ENCODE data around the gene ADCK2. TPM values are rescaled to one million over a fixed set of nuclear protein-coding genes. Genes with fewer than 3 reads are reported as not detected.

ADCK2 gene
- polyA plus RNA-seq, 1 donor (not counting 4 experiments of a cell fraction or from before 2014, with no cell fraction given): 9.5 TPM

DNA sequence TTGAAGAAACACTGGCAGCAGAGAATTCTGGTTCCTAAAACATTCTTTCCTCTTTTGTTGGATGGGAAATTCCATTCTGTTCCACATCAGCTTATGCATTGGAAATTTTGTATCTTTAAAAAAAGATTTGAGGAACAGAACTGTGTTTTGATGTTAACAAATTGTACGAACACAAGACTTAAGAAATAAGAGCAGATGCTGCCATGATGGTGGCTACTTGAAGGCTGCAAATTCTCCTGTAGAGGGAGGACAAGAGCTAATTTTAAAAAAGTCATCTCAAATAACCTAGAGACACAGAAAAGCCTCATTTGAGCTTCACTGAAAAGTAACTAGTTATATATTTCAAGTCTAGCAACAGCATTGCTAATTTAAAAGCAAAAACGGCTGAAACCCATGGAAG is 53.5 kb downstream of the ADCK2 start:
- Histone ChIP-seq H3K4me1 (ENCODE audit: control insufficient read depth, extremely low read depth, insufficient read depth, low read length) (peaks cover 7% of the 10 kb centered on the region), H3K4me3 (ENCODE audit: control insufficient read depth in 2 of 3, extremely low read depth in 1 of 3, insufficient read depth in 2 of 3, low read depth in 1 of 3, low read length in 3 of 3) (no peak overlapping the region), H3K4me2 (ENCODE audit: control insufficient read depth, extremely low read depth, insufficient read depth, low read depth, low read length) (no peak overlapping the region), H3K79me2 (ENCODE audit: control insufficient read depth, insufficient read depth, low read length) (no peaks in the 10 kb centered on the region), H3K27ac (ENCODE audit: control insufficient read depth, insufficient read depth, low read length) (no peak overlapping the region), H3K9me3 (ENCODE audit: control insufficient read depth, low read depth, low read length) (no peaks in the 10 kb centered on the region), H3K27me3 (ENCODE audit: control insufficient read depth, extremely low read depth, insufficient read depth, low read length) (no peaks in the 10 kb centered on the region), H4K20me1 (ENCODE audit: control insufficient read depth, extremely low read depth, insufficient read depth, low read length) (no peaks in the 10 kb centered on the region), H3K9me1 (ENCODE audit: control insufficient read depth, extremely low read depth, insufficient read depth, low read length) (no peaks in the 10 kb centered on the region), H3K9ac (ENCODE audit: control insufficient read depth, extremely low read depth, insufficient read depth, low read length) (no peak overlapping the region), H2AFZ (ENCODE audit: control insufficient read depth, low read length) (no peak overlapping the region), H3K36me3 (ENCODE audit: control insufficient read depth in 2 of 2, extremely low read depth in 1 of 2, insufficient read depth in 2 of 2, low read length in 2 of 2) (no peaks in the 10 kb centered on the region)
- dilution Hi-C loops (cut with MboI; ENCODE audit: extremely low pct_ligation_motif_present, low sequenced_read_pairs): no loop called here
- no peak for FAIRE-seq
- DNase-seq (ENCODE audit: low read depth, low spot score): no peak
- TF ChIP-seq EZH2 (IDR thresholded peaks at IDR 0.05; ENCODE audit: low read length): no peak
- TF ChIP-seq, protein P1, sequence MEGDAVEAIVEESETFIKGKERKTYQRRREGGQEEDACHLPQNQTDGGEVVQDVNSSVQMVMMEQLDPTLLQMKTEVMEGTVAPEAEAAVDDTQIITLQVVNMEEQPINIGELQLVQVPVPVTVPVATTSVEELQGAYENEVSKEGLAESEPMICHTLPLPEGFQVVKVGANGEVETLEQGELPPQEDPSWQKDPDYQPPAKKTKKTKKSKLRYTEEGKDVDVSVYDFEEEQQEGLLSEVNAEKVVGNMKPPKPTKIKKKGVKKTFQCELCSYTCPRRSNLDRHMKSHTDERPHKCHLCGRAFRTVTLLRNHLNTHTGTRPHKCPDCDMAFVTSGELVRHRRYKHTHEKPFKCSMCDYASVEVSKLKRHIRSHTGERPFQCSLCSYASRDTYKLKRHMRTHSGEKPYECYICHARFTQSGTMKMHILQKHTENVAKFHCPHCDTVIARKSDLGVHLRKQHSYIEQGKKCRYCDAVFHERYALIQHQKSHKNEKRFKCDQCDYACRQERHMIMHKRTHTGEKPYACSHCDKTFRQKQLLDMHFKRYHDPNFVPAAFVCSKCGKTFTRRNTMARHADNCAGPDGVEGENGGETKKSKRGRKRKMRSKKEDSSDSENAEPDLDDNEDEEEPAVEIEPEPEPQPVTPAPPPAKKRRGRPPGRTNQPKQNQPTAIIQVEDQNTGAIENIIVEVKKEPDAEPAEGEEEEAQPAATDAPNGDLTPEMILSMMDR (optimal IDR thresholded peaks at IDR 0.05 in 1 of 3, IDR thresholded peaks at IDR 0.05 in 1 of 3, conservative IDR thresholded peaks at IDR 0.05 in 1 of 3; ENCODE audit: extremely low read depth in 1 of 3, insufficient read depth in 2 of 3, low read length in 3 of 3): peak in 2 of 3 experiments; percentile 17 to 40

DNA sequence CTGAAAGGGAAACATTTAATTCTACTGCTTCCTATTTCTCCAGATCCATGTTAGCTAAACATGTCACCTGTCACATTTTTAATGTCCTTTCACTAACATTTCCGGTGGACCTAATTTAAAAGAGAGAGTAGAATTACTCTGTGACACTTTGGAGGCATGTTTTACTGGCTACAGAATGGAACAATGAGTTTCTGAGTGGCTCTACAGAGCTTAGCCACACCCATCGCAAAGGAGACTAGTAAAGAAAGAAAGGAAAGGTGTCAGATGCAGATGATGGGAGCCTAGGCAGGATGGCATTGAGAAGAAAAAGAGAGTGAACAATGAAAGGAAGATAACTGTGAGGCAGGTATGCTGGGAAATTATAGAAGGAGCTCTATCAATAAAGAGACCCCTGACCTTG is 59.7 kb downstream of the ADCK2 start:
- H3K27ac ChIP-seq (ENCODE audit: control insufficient read depth, insufficient read depth, low read length): no peak overlapping the region
- DNase-seq (ENCODE audit: low read depth, low spot score): no peak
- no peak for TF ChIP-seq EZH2 (IDR thresholded peaks at IDR 0.05; ENCODE audit: low read length)
- TF ChIP-seq, protein P1 (optimal IDR thresholded peaks at IDR 0.05 in 1 of 3, IDR thresholded peaks at IDR 0.05 in 1 of 3, conservative IDR thresholded peaks at IDR 0.05 in 1 of 3; ENCODE audit: extremely low read depth in 1 of 3, insufficient read depth in 2 of 3, low read length in 3 of 3): no peak
- no peaks in the 10 kb centered on the region for H3K9me3 ChIP-seq (ENCODE audit: control insufficient read depth, low read depth, low read length)
- no peak overlapping the region for H2AFZ ChIP-seq (ENCODE audit: control insufficient read depth, low read length)
- no peak for FAIRE-seq
- dilution Hi-C loops (cut with MboI; ENCODE audit: extremely low pct_ligation_motif_present, low sequenced_read_pairs): no loop called here
- H3K4me2 ChIP-seq (ENCODE audit: control insufficient read depth, extremely low read depth, insufficient read depth, low read depth, low read length): no peak overlapping the region
- no peak overlapping the region for H3K9ac ChIP-seq (ENCODE audit: control insufficient read depth, extremely low read depth, insufficient read depth, low read length)
- peaks cover 7% of the 10 kb centered on the region for H3K4me1 ChIP-seq (ENCODE audit: control insufficient read depth, extremely low read depth, insufficient read depth, low read length)
- H3K36me3 ChIP-seq (ENCODE audit: control insufficient read depth in 2 of 2, extremely low read depth in 1 of 2, insufficient read depth in 2 of 2, low read length in 2 of 2): no peaks in the 10 kb centered on the region
- H3K9me1 ChIP-seq (ENCODE audit: control insufficient read depth, extremely low read depth, insufficient read depth, low read length): no peaks in the 10 kb centered on the region
- no peaks in the 10 kb centered on the region for H4K20me1 ChIP-seq (ENCODE audit: control insufficient read depth, extremely low read depth, insufficient read depth, low read length)
- no peaks in the 10 kb centered on the region for H3K79me2 ChIP-seq (ENCODE audit: control insufficient read depth, insufficient read depth, low read length)
- H3K4me3 ChIP-seq (ENCODE audit: control insufficient read depth in 2 of 3, extremely low read depth in 1 of 3, insufficient read depth in 2 of 3, low read depth in 1 of 3, low read length in 3 of 3): no peak overlapping the region
- no peaks in the 10 kb centered on the region for H3K27me3 ChIP-seq (ENCODE audit: control insufficient read depth, extremely low read depth, insufficient read depth, low read length)

Data from keratinocyte (primary cell).